Measurements from ENCODE around the gene WDFY4. TPM values are rescaled to one million over a fixed set of nuclear protein-coding genes. Genes with fewer than 3 reads are reported as not detected.

Gene WDFY4
- total RNA-seq, 4 donors from 2014 or later: 0.60 to 20.6 (median 5.1) TPM

GRCh38 chr10:48985621-48986158 lies 301.0 kb downstream of the WDFY4 start:
- WGBS, 2 donors (ENCODE audit: low coverage in 1 of 2): 93% methylated on average over 7 of the region's 7 CpGs; no CpG with 5 or more reads in 1 of the 2 donors
- Histone ChIP-seq H3K36me3 (no peaks in the 10 kb centered on the region), H3K27ac (no peak overlapping the region), H3K4me1 (no peaks in the 10 kb centered on the region), H3K4me3 (no peak overlapping the region), H3K27me3 (no peaks in the 10 kb centered on the region), H3K9me3 (no peaks in the 10 kb centered on the region)
- no peak for TF ChIP-seq EP300 (IDR thresholded peaks at IDR 0.05; ENCODE audit: low read depth)
- TF ChIP-seq CTCF (IDR thresholded peaks at IDR 0.05): no peak
- no peak for TF ChIP-seq POLR2A (IDR thresholded peaks at IDR 0.05)
- no peak for TF ChIP-seq POLR2AphosphoS5 (IDR thresholded peaks at IDR 0.05)
- intact Hi-C loops (cut with DNase I; ENCODE audit: low total_unique reads): no loop called here
- no peak for DNase-seq
- in situ Hi-C loops (cut with MboI; ENCODE audit: low pct_ligation_motif_present in 1 of 4, low pct_unique_long_range_greater_than_20kb in 1 of 4, low sequenced_read_pairs in 3 of 4): loop anchor here (25.0 kb wide), 1 partner anchor 527 kb away; no protein-coding TSS in a partner anchor

- Histone ChIP-seq H3K36me3 (no peaks in the 10 kb centered on the region), H3K27ac (no peak overlapping the region), H3K4me1 (no peaks in the 10 kb centered on the region), H3K4me3 (no peak overlapping the region), H3K9me3 (no peaks in the 10 kb centered on the region), H3K27me3 (no peaks in the 10 kb centered on the region)
- no peak for DNase-seq
- no peak for TF ChIP-seq CTCF (IDR thresholded peaks at IDR 0.05)
- TF ChIP-seq EP300 (IDR thresholded peaks at IDR 0.05; ENCODE audit: low read depth): no peak
- TF ChIP-seq POLR2AphosphoS5 (IDR thresholded peaks at IDR 0.05): no peak
- TF ChIP-seq POLR2A (IDR thresholded peaks at IDR 0.05): no peak
- WGBS, 2 donors (ENCODE audit: low coverage in 1 of 2): 88 to 100% methylated on average over 1 of the region's 1 CpG
- in situ Hi-C loops (cut with MboI; ENCODE audit: low pct_ligation_motif_present in 1 of 4, low pct_unique_long_range_greater_than_20kb in 1 of 4, low sequenced_read_pairs in 3 of 4) (loop anchor here (25.0 kb wide), 1 partner anchor 522 kb away; no protein-coding TSS in a partner anchor), intact Hi-C loops (cut with DNase I; ENCODE audit: low total_unique reads) (no loop called here)
Observed at GRCh38 chr10:48990226-48990625, 305.6 kb downstream of the WDFY4 start.

GRCh38 chr10:48993627-48994026 lies 309.0 kb downstream of the WDFY4 start:
- no peaks in the 10 kb centered on the region for H3K27me3 ChIP-seq
- TF ChIP-seq EP300 (IDR thresholded peaks at IDR 0.05; ENCODE audit: low read depth) (no peak), POLR2AphosphoS5 (IDR thresholded peaks at IDR 0.05) (no peak), POLR2A (IDR thresholded peaks at IDR 0.05) (no peak)
- WGBS, 2 donors (ENCODE audit: low coverage in 1 of 2): 85% methylated on average over 5 of the region's 5 CpGs; no CpG with 5 or more reads in 1 of the 2 donors
- H3K36me3 ChIP-seq: no peaks in the 10 kb centered on the region
- in situ Hi-C loops (cut with MboI; ENCODE audit: low pct_ligation_motif_present in 1 of 4, low pct_unique_long_range_greater_than_20kb in 1 of 4, low sequenced_read_pairs in 3 of 4) (loop anchor here (25.0 kb wide), 1 partner anchor 519 kb away; no protein-coding TSS in a partner anchor), intact Hi-C loops (cut with DNase I; ENCODE audit: low total_unique reads) (no loop called here)
- no peak overlapping the region for H3K27ac ChIP-seq
- no peaks in the 10 kb centered on the region for H3K4me1 ChIP-seq
- no peak overlapping the region for H3K4me3 ChIP-seq
- H3K9me3 ChIP-seq: no peaks in the 10 kb centered on the region
- DNase-seq: no peak

GRCh38 chr10:48996329-48996728 lies 311.7 kb downstream of the WDFY4 start:
- intact Hi-C loops (cut with DNase I; ENCODE audit: low total_unique reads) (no loop called here), in situ Hi-C loops (cut with MboI; ENCODE audit: low pct_ligation_motif_present in 1 of 4, low pct_unique_long_range_greater_than_20kb in 1 of 4, low sequenced_read_pairs in 3 of 4) (loop anchor here (25.0 kb wide), 1 partner anchor 516 kb away; no protein-coding TSS in a partner anchor)
- TF ChIP-seq POLR2AphosphoS5 (IDR thresholded peaks at IDR 0.05) (no peak), POLR2A (IDR thresholded peaks at IDR 0.05) (no peak), CTCF (IDR thresholded peaks at IDR 0.05) (no peak), EP300 (IDR thresholded peaks at IDR 0.05; ENCODE audit: low read depth) (no peak)
- H3K36me3 ChIP-seq: no peaks in the 10 kb centered on the region
- DNase-seq: no peak
- H3K4me1 ChIP-seq: no peaks in the 10 kb centered on the region
- H3K27me3 ChIP-seq: no peaks in the 10 kb centered on the region
- H3K9me3 ChIP-seq: no peaks in the 10 kb centered on the region
- 77% methylated on average over 3 of the region's 3 CpGs; no CpG with 5 or more reads in 1 of the 2 donors for WGBS, 2 donors (ENCODE audit: low coverage in 1 of 2)
- no peak overlapping the region for H3K4me3 ChIP-seq
- no peak overlapping the region for H3K27ac ChIP-seq
